CD4-positive, alpha-beta T cell treated with Interleukin-1 beta for 1 hour (primary cell): ENCODE measurements around the gene NYAP1.
"Not testable (repeated sequence)": the region's sequence is repeated elsewhere in the genome, so short reads cannot be mapped to it uniquely, and the experiment has no call there.

Experiments
- DNase-seq, 2 donors: peaks; one replicate each; pipeline ENCODE4 v3.0.0-alpha.2; 2020 to 2022

Gene NYAP1

DNA sequence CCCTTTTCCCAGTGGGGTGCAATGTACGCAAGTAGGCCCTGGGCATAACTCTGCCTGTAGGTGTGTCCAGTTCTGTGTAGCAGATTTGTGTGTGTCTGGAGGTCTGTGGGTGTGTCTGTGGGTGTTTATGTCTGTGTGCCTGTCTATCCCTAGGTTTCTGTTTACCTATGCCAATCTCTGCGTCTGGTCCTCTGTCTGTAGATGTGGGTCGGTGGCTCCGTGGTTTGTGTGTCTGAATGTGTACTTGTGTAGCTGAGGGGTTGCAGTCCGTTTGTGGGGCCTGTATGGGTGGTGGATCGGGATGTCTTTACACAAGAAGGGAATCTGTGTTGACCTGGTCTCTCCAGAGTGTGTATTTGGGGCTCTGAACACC is 932 bp downstream of the NYAP1 start:
- no peak for DNase-seq

DNA sequence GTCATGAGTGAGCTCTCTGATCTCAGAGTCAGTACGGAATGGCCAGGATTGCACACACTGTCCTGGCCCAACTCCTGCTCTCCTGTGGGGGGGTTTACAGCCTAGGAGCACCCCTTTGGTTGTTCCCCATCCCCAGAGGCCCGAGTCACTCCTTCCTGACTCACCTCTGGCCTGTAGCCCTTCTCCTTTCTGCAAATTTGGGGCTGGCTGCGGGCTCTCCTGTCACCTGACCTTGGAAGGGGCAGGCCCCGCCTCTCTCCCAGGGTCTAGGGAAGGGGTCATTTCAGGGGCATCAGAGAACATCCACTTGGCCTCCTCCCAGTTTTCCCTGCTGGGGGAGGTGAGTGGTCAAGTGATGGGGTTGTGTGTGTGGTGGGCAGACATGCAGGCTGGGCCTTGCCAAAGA is 1.7 kb downstream of the NYAP1 start:
- no peak for DNase-seq

DNA sequence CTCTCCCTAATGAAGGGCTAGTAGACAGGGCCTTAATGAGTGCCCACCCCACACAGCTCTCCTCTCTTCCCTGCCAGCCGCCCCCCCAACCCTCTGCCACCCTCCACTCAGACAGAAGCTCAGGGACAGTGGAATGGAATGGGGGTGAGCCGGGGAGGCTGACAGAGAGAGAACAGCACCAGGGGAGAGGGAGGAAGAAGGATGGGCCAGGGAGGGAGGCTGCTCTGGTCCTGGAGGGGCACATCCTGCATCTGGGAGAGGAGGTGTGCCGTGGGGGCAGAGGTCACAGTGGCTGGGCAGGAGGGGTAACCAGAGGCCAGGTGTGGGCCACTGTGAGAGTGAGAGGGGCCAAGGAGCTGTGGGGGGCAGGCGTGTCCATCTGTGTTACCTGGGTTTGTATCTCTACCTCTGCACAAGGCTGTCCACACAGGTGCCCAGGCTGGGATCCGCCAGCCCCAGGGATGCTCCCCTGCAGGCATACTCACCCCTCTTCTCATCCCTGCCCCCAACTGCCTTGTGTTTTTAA is 2.4 kb downstream of the NYAP1 start:
- DNase-seq: no peak

DNA sequence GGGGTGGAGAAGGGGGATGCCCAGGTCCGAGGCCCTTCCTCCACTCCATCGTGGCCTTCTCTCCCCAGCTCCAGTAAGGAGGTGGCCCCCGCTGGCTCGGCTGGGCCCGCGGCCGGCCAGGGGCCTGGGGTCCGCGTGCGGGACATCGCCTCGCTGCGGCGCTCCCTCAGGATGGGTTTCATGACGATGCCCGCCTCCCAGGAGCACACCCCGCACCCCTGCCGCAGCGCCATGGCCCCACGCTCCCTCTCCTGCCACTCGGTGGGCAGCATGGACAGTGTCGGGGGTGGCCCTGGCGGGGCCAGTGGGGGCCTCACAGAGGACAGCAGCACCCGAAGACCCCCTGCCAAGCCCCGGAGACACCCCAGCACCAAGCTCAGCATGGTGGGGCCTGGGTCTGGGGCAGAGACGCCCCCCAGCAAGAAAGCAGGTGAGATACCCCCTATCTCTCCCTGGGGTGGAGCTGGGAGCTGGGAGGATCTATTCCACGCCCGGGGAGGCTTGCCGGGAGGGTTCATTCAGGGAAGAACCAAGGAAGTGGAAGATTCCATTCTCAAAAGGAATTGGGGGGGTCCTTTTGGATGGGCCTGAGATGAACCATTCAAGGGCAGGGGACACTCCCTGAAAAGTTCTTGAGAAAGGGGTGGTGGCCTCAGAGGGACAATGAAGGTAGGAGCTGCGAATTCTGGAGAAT is 3.2 kb downstream of the NYAP1 start:
- no peak for DNase-seq

DNA sequence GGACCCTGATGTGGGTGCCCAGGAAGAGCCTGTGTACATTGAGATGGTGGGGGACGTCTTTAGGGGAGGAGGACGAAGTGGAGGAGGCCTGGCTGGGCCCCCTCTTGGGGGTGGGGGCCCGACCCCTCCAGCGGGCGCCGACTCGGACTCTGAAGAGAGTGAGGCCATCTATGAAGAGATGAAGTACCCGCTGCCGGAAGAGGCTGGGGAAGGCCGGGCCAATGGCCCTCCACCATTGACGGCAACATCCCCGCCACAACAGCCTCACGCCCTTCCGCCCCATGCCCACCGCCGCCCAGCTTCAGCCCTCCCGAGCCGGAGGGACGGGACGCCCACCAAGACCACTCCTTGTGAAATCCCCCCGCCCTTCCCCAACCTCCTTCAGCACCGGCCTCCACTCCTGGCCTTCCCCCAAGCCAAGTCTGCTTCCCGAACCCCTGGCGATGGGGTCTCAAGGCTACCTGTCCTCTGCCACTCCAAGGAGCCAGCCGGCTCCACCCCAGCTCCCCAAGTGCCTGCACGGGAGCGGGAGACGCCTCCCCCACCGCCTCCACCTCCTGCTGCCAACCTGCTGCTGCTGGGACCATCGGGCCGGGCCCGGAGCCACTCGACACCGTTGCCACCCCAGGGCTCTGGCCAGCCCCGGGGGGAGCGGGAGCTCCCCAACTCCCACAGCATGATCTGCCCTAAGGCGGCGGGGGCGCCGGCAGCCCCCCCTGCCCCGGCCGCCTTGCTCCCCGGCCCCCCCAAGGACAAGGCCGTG is 4.8 kb downstream of the NYAP1 start:
- no peak for DNase-seq

DNA sequence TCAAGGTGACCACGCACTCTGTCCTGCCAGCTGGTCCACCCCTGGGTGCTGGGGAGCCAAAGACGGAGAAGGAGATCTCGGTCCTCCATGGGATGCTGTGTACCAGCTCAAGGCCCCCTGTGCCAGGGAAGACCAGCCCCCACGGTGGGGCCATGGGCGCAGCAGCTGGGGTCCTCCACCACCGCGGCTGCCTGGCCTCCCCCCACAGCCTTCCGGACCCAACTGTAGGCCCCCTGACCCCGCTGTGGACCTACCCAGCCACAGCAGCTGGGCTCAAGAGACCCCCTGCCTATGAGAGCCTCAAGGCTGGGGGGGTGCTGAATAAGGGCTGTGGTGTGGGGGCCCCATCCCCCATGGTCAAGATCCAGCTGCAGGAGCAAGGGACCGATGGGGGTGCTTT is 5.4 kb downstream of the NYAP1 start:
- no peak for DNase-seq

DNA sequence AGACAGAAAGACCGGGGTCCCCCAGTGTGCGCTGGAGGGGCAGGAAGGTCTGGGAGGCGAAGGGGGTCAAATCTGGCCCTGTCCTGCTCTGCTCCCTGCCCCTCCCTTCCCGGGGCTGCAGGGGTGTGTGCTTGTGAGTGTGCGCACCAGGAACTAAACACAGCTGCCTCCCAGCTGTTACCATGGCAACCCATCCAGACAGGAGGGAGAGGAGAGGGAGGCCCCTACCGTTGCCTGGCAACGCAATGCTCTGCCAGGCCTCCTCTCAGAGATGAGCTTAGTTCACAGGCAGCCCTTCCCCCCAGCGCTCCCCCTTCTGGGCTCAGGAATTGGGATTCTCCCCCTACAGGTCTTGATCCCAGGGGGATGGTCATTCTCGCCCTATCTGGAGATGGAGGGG is 6.1 kb downstream of the NYAP1 start:
- DNase-seq: peak; percentile 44 to 64

DNA sequence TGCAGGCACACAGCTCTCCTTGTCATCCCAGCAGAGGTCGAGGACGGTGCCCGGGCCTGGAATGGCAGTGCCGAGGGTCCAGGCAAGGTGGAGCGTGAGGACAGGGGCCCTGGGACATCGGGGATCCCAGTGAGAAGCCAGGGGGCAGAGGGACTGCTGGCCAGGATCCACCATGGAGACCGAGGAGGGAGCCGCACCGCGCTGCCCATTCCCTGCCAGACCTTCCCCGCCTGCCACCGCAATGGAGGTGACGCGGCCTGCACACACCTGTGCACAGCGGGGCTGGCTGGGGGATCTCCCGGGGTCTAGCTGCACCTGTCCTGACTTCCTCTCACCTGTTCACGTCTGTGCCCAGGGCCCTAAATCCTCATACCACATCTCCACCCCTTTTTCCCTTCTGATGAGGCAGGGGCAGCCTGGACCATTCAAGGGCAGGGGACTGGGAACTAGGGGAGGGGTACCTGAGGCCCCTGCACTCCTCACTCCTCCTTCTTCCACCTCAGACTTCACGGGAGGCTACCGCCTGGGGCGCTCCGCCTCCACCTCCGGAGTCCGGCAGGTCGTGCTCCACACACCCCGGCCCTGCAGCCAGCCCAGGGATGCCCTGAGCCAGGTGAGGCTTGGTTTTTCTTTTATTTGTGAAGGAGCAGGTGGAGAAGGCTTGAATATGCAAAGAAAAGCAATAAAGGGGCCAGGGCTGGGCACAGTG is 6.9 kb downstream of the NYAP1 start:
- no peak for DNase-seq

DNA sequence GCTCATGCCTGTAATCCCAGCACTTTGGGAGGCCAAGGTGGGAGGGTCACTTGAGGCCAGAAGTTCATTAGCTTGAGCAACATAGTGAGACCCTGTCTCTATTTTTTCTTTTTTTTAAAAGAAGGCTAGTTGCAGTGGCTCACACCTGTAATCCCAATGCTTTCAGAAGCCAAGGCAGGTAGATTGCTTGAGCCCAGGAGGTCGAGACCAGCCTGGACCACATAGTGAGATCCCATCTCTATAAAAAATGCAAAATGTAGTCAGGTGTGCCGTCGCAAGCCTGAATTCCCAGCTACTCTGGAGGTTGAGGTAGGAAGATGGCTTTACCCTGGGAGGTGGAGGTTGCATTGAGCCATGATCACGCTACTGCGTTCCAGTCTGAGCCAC is 7.5 kb downstream of the NYAP1 start:
- no peak for DNase-seq

DNA sequence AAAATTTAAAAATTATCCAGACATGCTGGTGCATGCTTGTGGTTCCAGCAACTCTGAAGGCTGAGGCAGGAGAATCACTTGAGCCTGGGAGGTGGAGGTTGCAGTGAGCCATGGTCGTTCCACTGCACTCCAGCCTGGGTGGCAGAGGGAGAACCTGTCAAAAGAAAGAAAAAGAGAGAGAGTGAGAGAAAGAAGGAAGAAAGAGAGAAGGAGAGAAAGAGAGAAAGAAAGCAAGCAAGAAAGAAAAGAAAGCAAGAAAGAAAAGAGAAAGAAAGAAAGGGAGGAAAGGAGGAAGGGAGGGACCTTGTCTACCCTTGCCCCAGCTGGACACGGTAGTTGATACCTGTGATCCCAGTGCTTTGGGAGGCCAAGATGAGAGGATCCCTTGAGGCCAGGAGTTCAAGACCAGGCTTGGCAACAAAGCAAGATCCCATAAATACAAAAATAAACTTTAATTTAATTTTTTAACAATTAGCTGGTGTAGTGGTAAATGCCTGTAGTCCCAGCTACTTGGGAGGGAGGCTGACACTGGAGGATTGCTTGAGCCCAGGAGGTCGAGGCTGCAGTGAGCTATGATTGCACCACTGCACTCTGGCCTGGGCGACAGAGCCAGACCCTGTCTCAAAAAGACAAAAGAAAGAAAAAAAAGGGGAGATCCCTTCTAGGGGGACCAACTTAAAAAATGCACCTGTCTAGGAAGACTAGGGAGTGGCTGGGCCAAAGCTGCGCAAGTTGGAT is 9.2 kb downstream of the NYAP1 start:
- DNase-seq: no peak

DNA sequence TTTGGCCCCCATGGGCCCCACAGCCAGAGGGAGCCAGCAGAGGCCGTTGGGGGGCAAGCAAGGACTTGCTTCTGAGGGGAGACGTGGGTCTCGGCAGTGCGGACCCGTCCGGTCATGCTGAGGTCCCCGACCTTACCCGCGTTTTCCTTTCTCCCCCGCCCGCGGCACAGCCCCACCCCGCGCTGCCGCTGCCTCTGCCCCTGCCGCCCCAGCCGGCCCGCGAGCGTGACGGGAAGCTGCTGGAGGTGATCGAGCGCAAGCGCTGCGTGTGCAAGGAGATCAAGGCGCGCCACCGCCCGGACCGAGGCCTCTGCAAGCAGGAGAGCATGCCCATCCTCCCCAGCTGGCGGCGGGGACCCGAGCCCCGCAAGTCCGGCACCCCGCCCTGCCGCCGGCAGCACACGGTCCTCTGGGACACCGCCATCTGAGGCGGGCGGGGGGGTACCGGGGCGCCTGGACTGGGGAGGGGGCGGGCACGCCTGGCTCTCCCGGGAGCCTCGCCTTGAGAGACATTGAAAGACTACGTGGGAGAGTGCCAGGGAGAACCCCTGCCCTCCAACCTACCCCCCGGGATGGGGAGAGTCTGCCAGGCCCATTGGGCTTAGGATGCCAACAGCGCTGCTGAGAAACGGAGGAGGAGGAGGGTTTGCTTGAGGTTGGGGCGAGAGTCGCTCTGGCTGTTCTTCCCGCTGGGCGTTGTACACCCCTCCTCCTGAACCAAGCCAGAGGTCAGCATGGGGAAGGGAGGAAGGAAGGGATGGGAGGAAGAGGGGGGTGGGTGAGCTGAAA is 9.9 kb downstream of the NYAP1 start:
- DNase-seq: peak; percentile 48 to 50

DNA sequence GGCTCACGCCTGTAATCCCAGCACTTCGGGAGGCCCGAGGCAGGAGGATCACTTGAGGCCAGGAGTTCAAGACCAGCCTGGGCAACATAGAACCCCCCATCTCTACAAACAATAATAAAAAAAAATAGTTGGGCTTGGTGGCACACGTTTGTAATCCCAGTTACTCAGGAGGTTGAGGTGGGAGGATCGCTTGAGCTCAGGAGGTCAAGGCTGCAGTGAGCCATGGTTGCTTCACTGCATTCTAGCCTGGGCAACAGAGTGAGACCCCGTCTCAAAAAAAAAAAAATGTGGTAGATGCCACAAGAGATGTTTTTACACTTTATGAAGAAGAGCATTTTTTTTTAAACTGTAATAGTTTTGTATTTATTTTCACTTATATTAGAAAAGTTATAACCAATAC is 12.8 kb downstream of the NYAP1 start:
- no peak for DNase-seq

DNA sequence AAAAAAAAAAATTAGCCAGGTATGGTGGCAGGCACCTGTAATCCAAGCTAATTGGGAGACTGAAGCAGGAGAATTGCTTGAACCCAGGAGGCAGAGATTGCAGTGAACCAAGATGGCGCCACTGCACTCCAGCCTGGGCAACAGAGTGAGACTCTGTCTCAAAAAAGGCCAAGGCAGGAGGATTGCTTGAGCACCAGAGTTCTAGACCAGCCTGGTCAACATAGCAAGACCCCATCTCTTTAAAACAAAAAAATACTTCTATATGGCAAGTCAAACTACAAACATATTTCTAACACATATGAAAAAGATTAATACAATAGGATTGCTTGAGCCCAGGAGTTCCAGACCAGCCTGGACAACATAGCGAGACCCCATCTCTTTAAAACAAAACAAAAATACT is 17.0 kb downstream of the NYAP1 start:
- not testable (repeated sequence) for DNase-seq

DNA sequence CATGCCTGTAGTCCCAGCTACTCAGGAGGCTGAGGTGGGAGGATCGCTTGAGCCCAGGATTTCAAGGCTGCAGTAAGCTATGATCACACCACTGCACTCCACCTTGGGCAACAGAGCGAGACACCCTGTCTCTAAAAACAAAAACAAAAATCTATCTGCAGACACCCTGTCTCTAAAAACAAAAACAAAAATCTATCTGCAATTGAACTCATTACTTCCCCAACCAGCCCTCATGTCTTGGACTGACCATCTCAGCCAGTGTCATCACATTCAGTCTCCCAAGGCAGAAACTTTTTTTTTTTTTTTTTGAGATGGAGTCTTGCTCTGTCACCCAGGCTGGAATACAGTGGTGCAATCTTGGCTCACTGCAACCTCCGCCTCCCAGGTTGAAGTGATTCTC is 20.3 kb downstream of the NYAP1 start:
- not testable (repeated sequence) for DNase-seq

DNA sequence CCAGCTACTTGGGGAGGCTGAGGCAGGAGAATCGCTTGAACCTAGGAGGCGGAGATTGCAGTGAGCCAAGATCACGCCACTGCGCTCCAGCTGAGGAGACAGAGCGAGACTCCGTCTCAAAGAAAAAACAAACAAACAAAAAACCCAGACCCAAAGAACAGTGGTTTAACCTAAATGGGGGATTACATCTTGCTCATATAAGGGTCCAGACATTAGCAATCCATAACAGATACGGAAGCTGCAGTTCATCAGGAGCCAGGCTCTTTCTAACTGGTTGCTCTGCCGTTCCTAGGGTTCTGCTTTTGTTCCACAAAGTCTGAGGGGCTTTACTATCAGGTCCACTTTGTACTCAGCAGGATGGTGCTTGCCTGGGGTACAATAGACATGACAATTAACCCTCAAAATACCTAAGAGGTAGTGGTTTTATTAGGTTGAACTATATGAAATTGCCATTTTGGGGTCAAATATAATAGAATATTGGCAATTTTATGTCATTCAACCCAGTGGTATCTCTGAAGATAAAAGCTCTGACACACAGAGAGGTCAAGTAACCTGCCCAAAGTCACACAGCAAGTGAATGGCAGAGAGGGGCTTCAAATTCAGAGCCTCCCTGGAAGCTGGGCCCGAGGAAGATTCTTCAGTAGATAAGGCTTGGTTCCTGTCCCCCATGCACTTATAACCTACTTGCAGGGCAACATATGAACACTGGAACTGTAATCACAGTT is 21.3 kb downstream of the NYAP1 start:
- no peak for DNase-seq

DNA sequence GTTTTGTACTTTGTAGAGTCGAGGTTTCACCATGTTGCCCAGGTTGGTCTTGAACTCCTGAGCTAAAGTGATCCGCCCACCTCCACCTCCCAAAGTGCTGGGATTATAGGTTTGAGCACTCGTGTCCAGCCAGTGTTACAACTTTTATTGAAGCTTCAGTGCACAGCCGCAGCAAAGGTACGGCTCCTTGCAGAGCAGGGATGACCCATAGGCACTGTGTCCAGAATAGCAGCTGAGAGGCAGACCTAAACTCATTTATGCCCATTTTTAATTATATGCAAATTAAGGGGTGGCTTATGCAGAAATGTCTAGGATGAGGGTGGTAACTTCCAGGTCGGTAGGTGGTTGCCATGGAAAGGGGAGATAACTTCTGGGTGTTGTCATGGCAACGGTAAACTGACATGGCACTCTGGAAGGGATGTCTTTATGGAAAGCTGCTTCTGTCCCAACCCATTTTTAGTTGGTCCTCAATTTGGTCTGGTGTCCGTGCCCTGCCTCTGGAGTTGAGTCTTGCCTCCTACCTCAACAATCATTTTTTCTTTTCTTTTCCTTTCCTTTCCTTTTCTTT is 22.7 kb downstream of the NYAP1 start:
- no peak for DNase-seq

DNA sequence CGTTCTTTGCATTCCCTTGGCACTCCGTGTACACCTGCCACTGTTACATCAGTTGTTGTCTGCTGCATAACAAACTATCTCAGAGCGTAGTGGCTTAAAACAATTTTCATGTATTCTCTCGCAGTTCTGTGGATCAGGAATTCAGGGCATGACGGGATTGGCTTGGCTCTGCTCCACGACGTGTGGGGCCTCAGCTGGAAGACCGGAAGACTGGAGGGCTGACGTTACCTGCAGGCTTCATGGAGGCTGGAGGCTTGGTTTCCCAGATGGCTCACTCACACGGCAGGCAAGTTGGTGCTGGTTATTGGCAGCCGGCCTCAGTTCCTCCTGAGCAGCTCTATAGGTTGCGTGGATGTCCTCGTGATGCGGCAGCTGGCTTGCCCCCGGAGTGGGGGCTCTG is 25.5 kb downstream of the NYAP1 start:
- DNase-seq: no peak

DNA sequence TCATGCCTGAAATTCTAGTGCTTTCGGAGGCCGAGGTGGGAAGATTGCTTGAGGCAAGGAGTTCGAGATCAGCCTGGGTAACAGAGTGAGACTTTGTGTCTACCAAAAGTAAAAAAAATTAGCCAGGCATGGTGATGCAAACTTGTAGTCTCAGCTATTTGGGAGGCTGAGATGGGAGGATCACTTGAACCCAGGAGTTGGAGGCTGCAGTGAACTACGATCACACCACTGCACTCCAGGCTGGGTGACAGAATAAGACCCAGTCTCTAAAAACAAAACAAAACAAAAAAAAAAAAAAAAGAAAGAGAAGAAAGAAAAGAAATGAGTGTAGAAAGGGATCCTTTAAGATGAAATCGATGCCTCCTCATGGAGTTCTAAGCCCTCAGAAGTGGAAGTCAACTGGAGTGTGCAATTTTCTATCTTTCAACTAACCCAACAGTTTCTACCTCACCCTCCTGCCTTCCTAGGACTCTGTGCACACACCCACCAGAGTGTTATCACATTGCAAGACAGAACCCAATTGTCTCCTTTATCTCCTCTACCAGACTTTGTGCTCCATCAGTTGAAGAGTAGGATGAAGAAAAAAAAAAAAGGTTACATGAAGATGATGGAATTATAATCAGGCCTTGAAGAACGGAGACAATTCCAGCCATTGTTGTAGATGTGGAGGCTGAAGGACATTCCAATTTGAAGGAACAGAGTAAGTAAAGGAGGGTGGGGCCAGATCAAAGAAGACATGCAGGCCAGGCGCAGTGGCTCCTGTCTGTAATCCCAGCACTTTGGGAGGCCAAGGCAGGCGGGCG is 26.9 kb downstream of the NYAP1 start:
- DNase-seq: no peak

DNA sequence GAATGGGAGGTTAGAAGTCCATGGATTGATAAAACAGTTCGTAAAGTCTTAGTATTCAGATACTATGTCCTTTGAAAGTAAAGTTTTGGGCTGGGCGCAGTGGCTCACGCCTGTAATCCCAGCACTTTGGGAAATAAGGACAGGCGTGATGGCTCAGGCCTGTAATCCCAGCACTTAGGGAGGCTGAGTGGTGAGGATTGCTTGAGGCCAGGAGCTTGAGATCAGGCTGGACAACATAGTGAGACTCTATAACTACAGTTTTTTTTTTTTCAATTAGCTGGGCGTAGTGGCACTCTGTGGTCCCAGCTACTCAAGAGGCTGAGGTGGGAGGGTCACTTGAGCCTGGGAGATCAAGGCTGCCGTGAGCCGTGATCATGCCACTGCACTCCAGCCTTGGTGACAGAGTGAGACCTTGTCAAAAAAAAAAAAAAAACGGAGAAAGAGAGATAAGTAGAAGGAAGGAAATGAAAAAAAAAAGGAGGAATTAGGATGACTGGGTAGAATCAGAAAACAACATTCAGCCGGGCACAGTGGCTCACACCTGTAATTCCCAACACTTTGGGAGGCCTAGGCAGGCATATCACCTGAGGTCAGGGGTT is 29.6 kb downstream of the NYAP1 start:
- DNase-seq: no peak

DNA sequence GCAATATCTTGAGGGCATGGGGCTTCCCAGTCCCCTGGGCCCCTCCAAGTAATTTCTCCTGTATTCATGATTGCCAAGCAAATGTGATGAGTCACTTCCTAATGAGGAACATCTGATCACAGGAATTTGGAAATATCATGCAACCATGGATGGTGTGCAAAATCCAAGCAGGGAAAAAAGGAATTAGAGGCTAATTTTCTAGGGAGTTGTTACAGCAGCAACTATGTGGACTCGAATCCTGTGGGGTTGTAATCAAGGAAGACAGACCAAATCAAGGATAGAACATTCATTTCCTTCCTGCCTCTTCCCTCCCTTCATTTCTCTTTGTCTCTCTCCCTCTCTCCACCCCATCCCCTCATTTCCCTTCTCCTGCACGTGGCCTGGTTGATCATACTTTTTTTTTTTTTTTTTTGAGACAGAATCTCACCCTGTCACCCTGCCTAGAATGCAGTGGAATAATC is 31.4 kb downstream of the NYAP1 start:
- no peak for DNase-seq
